Uterus (tissue), 2 donors: ENCODE data around the gene RER1.

ENCODE experiments used
- POLR2A ChIP-seq, 2 donors: fragments of 450-650 bp; IDR thresholded peaks; one replicate each; pipeline ENCODE4 v1.6.1; 2016; ENCODE audit warnings: antibody characterized with exemption in 2 of 2, mild to moderate bottlenecking in 1 of 2, moderate library complexity in 1 of 2
- TF ChIP-seq, protein P1 (sequence below), 4 experiments: fragments of 200-600 bp in 2 of 4; fragments of 450-650 bp in 2 of 4; sonication (generic) in 2 of 4; IDR thresholded peaks; one replicate each; pipeline ENCODE4 v1.5.1; 2016 to 2019; ENCODE audit warnings: antibody characterized with exemption in 4 of 4, mild to moderate bottlenecking in 2 of 4, moderate library complexity in 1 of 4

DNA sequence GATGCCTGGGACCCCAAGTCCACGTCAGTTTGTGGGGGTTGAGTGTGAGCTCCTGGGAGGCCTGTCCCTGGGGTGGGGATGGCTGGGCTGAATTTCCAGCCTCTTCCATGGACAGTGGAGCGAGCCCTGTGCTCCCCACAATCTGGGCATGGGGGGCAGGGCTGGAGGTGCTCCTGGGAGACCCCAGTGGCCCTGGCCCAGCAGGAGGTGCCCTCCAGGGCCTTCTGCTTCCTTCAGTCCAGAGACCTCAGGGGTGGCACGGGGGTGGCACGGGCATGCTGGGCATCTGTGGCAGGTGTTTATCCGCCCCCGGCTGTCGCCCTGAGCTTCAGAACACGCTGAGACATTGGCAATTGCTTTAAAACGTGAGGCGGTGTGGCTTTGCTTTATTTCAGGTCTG, 41.1 kb upstream of the RER1 start:
- TF ChIP-seq, protein P1, sequence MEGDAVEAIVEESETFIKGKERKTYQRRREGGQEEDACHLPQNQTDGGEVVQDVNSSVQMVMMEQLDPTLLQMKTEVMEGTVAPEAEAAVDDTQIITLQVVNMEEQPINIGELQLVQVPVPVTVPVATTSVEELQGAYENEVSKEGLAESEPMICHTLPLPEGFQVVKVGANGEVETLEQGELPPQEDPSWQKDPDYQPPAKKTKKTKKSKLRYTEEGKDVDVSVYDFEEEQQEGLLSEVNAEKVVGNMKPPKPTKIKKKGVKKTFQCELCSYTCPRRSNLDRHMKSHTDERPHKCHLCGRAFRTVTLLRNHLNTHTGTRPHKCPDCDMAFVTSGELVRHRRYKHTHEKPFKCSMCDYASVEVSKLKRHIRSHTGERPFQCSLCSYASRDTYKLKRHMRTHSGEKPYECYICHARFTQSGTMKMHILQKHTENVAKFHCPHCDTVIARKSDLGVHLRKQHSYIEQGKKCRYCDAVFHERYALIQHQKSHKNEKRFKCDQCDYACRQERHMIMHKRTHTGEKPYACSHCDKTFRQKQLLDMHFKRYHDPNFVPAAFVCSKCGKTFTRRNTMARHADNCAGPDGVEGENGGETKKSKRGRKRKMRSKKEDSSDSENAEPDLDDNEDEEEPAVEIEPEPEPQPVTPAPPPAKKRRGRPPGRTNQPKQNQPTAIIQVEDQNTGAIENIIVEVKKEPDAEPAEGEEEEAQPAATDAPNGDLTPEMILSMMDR (IDR thresholded peaks at IDR 0.05) = no peak
- TF ChIP-seq POLR2A (IDR thresholded peaks at IDR 0.05) = no peak
